SU-DHL-6 (cell line): ENCODE measurements around the gene CUTA.

ENCODE experiments used
- H2AFZ ChIP-seq: fragments of 200-600 bp; sonication (generic); 2 replicates; pipeline ENCODE4 v1.6.1; 2014; ENCODE audit warnings: low read depth, mild to moderate bottlenecking, moderate library complexity, mixed read lengths, antibody characterized with exemption, low read length; ENCODE audit not compliant: severe bottlenecking
- H3F3A ChIP-seq: fragments of 200-600 bp; shearing (Covaris generic); 2 replicates; pipeline ENCODE4 v1.6.0; 2016; ENCODE audit warnings: antibody characterized with exemption, mild to moderate bottlenecking; ENCODE audit not compliant: insufficient read depth
- H3K27ac ChIP-seq: fragments of 200-600 bp; sonication (generic); 2 replicates; pipeline ENCODE4 v1.5.1; 2016; ENCODE audit warnings: low read depth, mild to moderate bottlenecking, low read length, moderate library complexity, mixed read lengths
- H3K27me3 ChIP-seq: fragments of 200-600 bp; sonication (generic), shearing (Covaris generic); 2 replicates; pipeline ENCODE4 v1.6.0; 2014; ENCODE audit warnings: mild to moderate bottlenecking, low read length
- H3K36me3 ChIP-seq: fragments of 200-600 bp; sonication (generic); 2 replicates; pipeline ENCODE4 v1.6.1; 2014; ENCODE audit warnings: mild to moderate bottlenecking, low read length, mixed read lengths
- H3K4me2 ChIP-seq: fragments of 300-600, 200-600 bp; shearing (Covaris generic), sonication (generic); 2 replicates; pipeline ENCODE4 v1.6.0; 2014; ENCODE audit warnings: low read length, low read depth, mild to moderate bottlenecking; ENCODE audit not compliant: poor library complexity, severe bottlenecking
- H3K4me3 ChIP-seq: fragments of 200-600 bp; sonication (generic); 2 replicates; pipeline ENCODE4 v1.5.1; 2014; ENCODE audit warnings: antibody characterized with exemption, low read length, mild to moderate bottlenecking, mixed read lengths; ENCODE audit not compliant: insufficient read depth, poor library complexity, severe bottlenecking
- H3K79me2 ChIP-seq: fragments of 200-600 bp; sonication (generic); 2 replicates; pipeline ENCODE4 v1.6.1; 2014; ENCODE audit warnings: mild to moderate bottlenecking, low read length, moderate library complexity; ENCODE audit not compliant: insufficient read depth
- H3K9ac ChIP-seq: fragments of 200-600 bp; sonication (generic); 2 replicates; pipeline ENCODE4 v1.7.0; 2014; ENCODE audit warnings: mild to moderate bottlenecking, low read length
- H3K9me2 ChIP-seq: fragments of 200-600 bp; sonication (generic); replicated peaks from 2 replicates; pipeline ENCODE4 v1.6.1; 2014; ENCODE audit warnings: low read length; ENCODE audit not compliant: insufficient read depth
- H3K9me3 ChIP-seq: fragments of 200-600 bp; sonication (generic); 2 replicates; pipeline ENCODE4 v1.6.1; 2014; ENCODE audit warnings: low read length, mixed read lengths; ENCODE audit not compliant: insufficient read depth
- H4K20me1 ChIP-seq: fragments of 200-600 bp; sonication (generic); 2 replicates; pipeline ENCODE4 v1.6.1; 2014; ENCODE audit warnings: low read depth, mild to moderate bottlenecking, antibody characterized with exemption, low read length, moderate library complexity, mixed read lengths
- CTCF ChIP-seq: fragments of 200-600 bp; sonication (generic); IDR thresholded peaks from one replicate; pipeline ENCODE4 v1.5.1; 2017; ENCODE audit warnings: antibody characterized with exemption, mild to moderate bottlenecking, low read length, moderate library complexity; ENCODE audit not compliant: insufficient read depth, poor library complexity, severe bottlenecking
- EZH2phosphoT487 ChIP-seq: fragments of 200-600 bp; sonication (generic), shearing (Covaris generic); conservative IDR thresholded peaks from 2 replicates; pipeline ENCODE4 v1.6.1; 2018; ENCODE audit warnings: mild to moderate bottlenecking, antibody characterized with exemption, low read length, moderate library complexity, mixed read lengths

CUTA gene

GRCh38 chr6:33391922-33392594, 25.8 kb downstream of the CUTA start:
- peaks cover 24% of the 10 kb centered on the region for H3K36me3 ChIP-seq
- H3K79me2 ChIP-seq = peaks cover 53% of the 10 kb centered on the region
- H3K4me3 ChIP-seq = peak overlapping the region; percentile 69
- H3K9ac ChIP-seq = peak overlapping the region; percentile 92
- H3F3A ChIP-seq = peaks cover 15% of the 10 kb centered on the region
- TF ChIP-seq EZH2phosphoT487 (no peak), CTCF (no peak)
- no peaks in the 10 kb centered on the region for H3K9me2 ChIP-seq
- peak overlapping the region; percentile 89 for H3K4me2 ChIP-seq
- peak overlapping the region; percentile 86 for H3K27ac ChIP-seq
- no peaks in the 10 kb centered on the region for H3K9me3 ChIP-seq
- no peaks in the 10 kb centered on the region for H3K27me3 ChIP-seq
- peaks cover 18% of the 10 kb centered on the region for H4K20me1 ChIP-seq
- H2AFZ ChIP-seq = no peak overlapping the region

- H3K4me3 ChIP-seq = peak within 1 kb of the TSS; percentile 69
- H3K9me3 ChIP-seq = no peaks in the 10 kb centered on the region
- H3K9me2 ChIP-seq = no peaks in the 10 kb centered on the region
- H3K27me3 ChIP-seq = no peaks in the 10 kb centered on the region
- H3K4me2 ChIP-seq = peak within 1 kb of the TSS; percentile 89
- peak within 1 kb of the TSS; percentile 92 for H3K9ac ChIP-seq
- peaks cover 18% of the 10 kb centered on the region for H4K20me1 ChIP-seq
- peaks cover 47% of the 10 kb centered on the region for H3K79me2 ChIP-seq
- H3K27ac ChIP-seq = peak within 1 kb of the TSS; percentile 86
- peak within 1 kb of the TSS; percentile 88 for H2AFZ ChIP-seq
- peaks cover 15% of the 10 kb centered on the region for H3F3A ChIP-seq
- H3K36me3 ChIP-seq = peaks cover 24% of the 10 kb centered on the region
- TF ChIP-seq EZH2phosphoT487 = no peak
- TF ChIP-seq CTCF = peak; percentile 98
Measured at GRCh38 chr6:33391278-33391921, 26.5 kb downstream of the CUTA start, which contains the start of gene KIFC1. Gene KIFC1, plus strand, starts transcription at chr6:33391823. Its CDS starts 163 bp downstream, at chr6:33391986.

GRCh38 chr6:33390767-33391277, 27.1 kb downstream of the CUTA start:
- peaks cover 10% of the 10 kb centered on the region; the same call in 1 of the 2 replicates for H3F3A ChIP-seq
- H3K9me3 ChIP-seq = no peaks in the 10 kb centered on the region
- H3K4me3 ChIP-seq = peak overlapping the region; percentile 47
- H3K9ac ChIP-seq = peak overlapping the region; percentile 50
- peaks cover 42% of the 10 kb centered on the region for H3K79me2 ChIP-seq
- peak overlapping the region; percentile 88 for H2AFZ ChIP-seq
- peaks cover 20% of the 10 kb centered on the region for H3K36me3 ChIP-seq
- no peak for TF ChIP-seq EZH2phosphoT487
- peak overlapping the region; percentile 63 for H3K4me2 ChIP-seq
- H3K27ac ChIP-seq = peak overlapping the region; percentile 86
- no peaks in the 10 kb centered on the region for H3K27me3 ChIP-seq
- peaks cover 14% of the 10 kb centered on the region for H4K20me1 ChIP-seq
- H3K9me2 ChIP-seq = no peaks in the 10 kb centered on the region

GRCh38 chr6:33390173-33390572, 27.7 kb downstream of the CUTA start:
- Histone ChIP-seq H3K9ac (no peak overlapping the region), H3K27ac (no peak overlapping the region), H3K27me3 (no peaks in the 10 kb centered on the region), H3K9me2 (no peaks in the 10 kb centered on the region), H3K79me2 (peaks cover 35% of the 10 kb centered on the region), H3K9me3 (no peaks in the 10 kb centered on the region), H3K36me3 (peaks cover 14% of the 10 kb centered on the region), H3K4me3 (no peak overlapping the region), H3K4me2 (no peak overlapping the region), H3F3A (peaks cover 4% of the 10 kb centered on the region; the same call in 1 of the 2 replicates), H2AFZ (peak overlapping the region; percentile 88), H4K20me1 (peaks cover 8% of the 10 kb centered on the region)
- no peak for TF ChIP-seq EZH2phosphoT487
- TF ChIP-seq CTCF = no peak
